WERI-Rb-1 (cell line): ENCODE data around the gene GPBP1.
"Not testable (repeated sequence)": the region's sequence is repeated elsewhere in the genome, so short reads cannot be mapped to it uniquely, and the experiment has no call there.

Experiments
- DNase-seq: peaks from one replicate; pipeline ENCODE4 v3.0.0-alpha.2; 2020
- H3K27ac ChIP-seq: fragments of 250-450 bp; sonication (Bioruptor Pico); 2 replicates; pipeline ENCODE4 v1.5.1; 2020; ENCODE audit warnings: mild to moderate bottlenecking, moderate library complexity
- H3K27me3 ChIP-seq: fragments of 250-450 bp; sonication (Bioruptor Pico); 2 replicates; pipeline ENCODE4 v1.5.1; 2021; ENCODE audit warnings: mild to moderate bottlenecking, low read depth, moderate library complexity; ENCODE audit not compliant: insufficient read depth, severe bottlenecking
- H3K36me3 ChIP-seq: fragments of 250-450 bp; sonication (Bioruptor Pico); 2 replicates; pipeline ENCODE4 v1.5.1; 2020; ENCODE audit warnings: mild to moderate bottlenecking, moderate library complexity
- H3K4me3 ChIP-seq: 2 replicates; pipeline ENCODE4 v1.5.1; 2011; ENCODE audit warnings: low read depth, mild to moderate bottlenecking, control low read depth, low read length
- H3K9me3 ChIP-seq: fragments of 250-450 bp; sonication (Bioruptor Pico); 2 replicates; pipeline ENCODE4 v1.5.1; 2021; ENCODE audit warnings: mild to moderate bottlenecking, moderate library complexity; ENCODE audit not compliant: severe bottlenecking
- TF ChIP-seq, protein P1 (sequence below): IDR thresholded peaks from 2 replicates; pipeline ENCODE4 v1.5.1; 2011; ENCODE audit warnings: low read depth, mild to moderate bottlenecking, control low read depth, inconsistent platforms, low read length

Gene GPBP1

DNA sequence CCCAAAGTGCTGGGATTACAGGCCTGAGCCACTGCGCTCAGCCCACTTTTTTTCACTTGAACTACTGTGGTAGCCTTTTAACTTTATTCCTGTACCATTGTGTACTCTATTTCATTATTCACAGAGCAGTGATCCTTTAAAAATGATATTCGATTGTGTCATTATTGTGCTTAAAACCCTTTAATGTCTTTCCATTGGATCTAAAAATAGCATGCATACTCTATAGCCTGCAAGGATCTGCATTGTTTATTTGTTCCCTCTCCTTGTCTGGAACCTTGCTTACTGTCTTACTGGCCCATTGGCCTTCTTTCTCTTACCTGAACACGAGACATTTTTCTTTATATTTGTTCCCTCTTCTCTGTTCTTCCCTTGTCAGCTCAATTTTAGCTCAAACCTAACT lies 15.7 kb downstream of the GPBP1 start:
- Histone ChIP-seq H3K27me3 (no peaks in the 10 kb centered on the region), H3K27ac (no peak overlapping the region), H3K36me3 (peaks cover 34% of the 10 kb centered on the region), H3K4me3 (no peak overlapping the region), H3K9me3 (no peaks in the 10 kb centered on the region)
- no peak for DNase-seq
- TF ChIP-seq, protein P1, sequence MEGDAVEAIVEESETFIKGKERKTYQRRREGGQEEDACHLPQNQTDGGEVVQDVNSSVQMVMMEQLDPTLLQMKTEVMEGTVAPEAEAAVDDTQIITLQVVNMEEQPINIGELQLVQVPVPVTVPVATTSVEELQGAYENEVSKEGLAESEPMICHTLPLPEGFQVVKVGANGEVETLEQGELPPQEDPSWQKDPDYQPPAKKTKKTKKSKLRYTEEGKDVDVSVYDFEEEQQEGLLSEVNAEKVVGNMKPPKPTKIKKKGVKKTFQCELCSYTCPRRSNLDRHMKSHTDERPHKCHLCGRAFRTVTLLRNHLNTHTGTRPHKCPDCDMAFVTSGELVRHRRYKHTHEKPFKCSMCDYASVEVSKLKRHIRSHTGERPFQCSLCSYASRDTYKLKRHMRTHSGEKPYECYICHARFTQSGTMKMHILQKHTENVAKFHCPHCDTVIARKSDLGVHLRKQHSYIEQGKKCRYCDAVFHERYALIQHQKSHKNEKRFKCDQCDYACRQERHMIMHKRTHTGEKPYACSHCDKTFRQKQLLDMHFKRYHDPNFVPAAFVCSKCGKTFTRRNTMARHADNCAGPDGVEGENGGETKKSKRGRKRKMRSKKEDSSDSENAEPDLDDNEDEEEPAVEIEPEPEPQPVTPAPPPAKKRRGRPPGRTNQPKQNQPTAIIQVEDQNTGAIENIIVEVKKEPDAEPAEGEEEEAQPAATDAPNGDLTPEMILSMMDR, result no peak

- DNase-seq, result no peak
- Histone ChIP-seq H3K27me3 (no peaks in the 10 kb centered on the region), H3K36me3 (peaks cover 34% of the 10 kb centered on the region), H3K9me3 (no peaks in the 10 kb centered on the region), H3K27ac (no peak overlapping the region), H3K4me3 (no peak overlapping the region)
- TF ChIP-seq, protein P1, result no peak
These were observed 16.7 kb downstream of the GPBP1 start for GRCh38 chr5:57190593-57190992.

DNA sequence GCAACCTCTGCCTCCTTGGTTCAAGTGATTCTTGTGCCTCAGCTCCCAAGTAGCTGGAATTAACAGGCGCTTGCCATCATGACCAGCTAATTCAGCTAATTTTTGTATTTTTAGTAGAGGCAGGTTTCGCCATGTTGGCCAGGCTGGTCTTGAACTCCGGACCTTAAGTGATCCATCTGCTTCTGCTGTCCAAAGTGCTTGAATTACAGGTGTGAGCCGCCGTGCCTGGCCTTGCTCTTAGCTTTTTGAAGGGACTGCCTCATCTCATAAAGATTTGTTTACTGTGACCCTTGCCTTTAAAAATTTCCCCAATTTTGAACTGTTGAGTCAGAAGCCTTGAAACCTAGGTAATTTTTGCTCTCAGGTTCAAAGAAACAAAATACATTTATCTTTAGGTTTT lies 17.3 kb downstream of the GPBP1 start:
- Histone ChIP-seq H3K4me3 (no peak overlapping the region), H3K27ac (no peak overlapping the region), H3K27me3 (no peaks in the 10 kb centered on the region), H3K36me3 (peaks cover 36% of the 10 kb centered on the region), H3K9me3 (no peaks in the 10 kb centered on the region)
- TF ChIP-seq, protein P1, result no peak
- DNase-seq, result no peak

GRCh38 chr5:57191986-57192385 lies 18.1 kb downstream of the GPBP1 start:
- H3K4me3 ChIP-seq, result no peak overlapping the region
- H3K27me3 ChIP-seq, result no peaks in the 10 kb centered on the region
- TF ChIP-seq, protein P1, result no peak
- H3K36me3 ChIP-seq, result peaks cover 44% of the 10 kb centered on the region
- H3K27ac ChIP-seq, result no peak overlapping the region
- no peak for DNase-seq
- no peaks in the 10 kb centered on the region for H3K9me3 ChIP-seq

DNA sequence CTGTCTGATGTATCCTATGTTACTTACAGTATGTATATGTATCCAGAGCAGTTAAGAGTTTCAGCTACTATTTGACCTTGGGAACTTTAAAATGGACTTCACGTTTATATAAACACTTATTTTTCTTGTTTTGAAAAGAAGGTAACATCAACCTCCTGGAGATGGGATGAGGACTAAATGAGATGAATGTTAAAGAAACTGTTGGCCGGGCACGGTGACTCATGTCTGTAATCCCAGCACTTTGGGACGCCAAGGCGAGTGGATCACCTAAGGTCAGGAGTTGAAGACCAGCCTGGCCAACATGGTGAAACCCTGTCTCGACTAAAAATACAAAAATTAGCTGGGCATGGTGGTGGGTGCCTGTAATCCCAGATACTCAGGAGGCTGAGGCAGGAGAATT lies 19.0 kb downstream of the GPBP1 start:
- not testable (repeated sequence) for DNase-seq, H3K4me3 ChIP-seq, H3K9me3 ChIP-seq, H3K27me3 ChIP-seq, H3K27ac ChIP-seq
- peaks cover 42% of the 10 kb centered on the region for H3K36me3 ChIP-seq

GRCh38 chr5:57193757-57194413 lies 20.0 kb downstream of the GPBP1 start:
- Histone ChIP-seq H3K27ac (no peak overlapping the region), H3K9me3 (no peaks in the 10 kb centered on the region), H3K36me3 (peaks cover 42% of the 10 kb centered on the region), H3K4me3 (no peak overlapping the region), H3K27me3 (no peaks in the 10 kb centered on the region)
- TF ChIP-seq, protein P1, result no peak
- no peak for DNase-seq
